ENCODE data around the gene ASTL.

DNA sequence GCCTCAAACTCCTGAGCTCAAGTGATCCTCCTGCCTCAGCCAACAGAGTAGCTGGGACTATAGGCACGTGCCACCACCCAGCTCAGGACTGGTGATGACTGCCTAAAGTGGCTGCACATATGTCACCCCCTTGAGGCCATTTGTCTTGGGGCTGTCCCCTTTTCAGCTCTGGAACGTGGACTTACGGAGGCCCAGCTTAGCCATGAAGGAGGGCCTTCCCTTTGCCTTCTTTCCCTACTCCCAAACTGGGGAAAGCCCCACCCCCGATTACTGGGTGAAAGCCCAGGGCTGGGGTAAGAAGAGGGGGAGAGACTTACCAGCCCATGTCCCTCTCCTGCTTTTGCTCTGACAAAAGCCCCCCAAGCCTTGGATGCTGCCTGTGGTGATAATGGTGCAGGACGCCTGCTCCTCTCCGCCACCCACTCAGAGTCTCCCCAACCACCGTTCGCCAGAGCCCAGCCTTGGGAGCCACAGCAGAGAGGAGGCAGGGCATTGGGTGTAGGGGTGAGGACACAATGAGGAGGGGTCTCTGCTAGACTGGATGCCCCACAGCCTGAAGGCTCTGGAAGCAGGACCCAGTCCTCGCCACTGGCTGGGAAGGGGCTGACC lies 9.4 kb upstream of the ASTL start:
- TF ChIP-seq, protein P1, sequence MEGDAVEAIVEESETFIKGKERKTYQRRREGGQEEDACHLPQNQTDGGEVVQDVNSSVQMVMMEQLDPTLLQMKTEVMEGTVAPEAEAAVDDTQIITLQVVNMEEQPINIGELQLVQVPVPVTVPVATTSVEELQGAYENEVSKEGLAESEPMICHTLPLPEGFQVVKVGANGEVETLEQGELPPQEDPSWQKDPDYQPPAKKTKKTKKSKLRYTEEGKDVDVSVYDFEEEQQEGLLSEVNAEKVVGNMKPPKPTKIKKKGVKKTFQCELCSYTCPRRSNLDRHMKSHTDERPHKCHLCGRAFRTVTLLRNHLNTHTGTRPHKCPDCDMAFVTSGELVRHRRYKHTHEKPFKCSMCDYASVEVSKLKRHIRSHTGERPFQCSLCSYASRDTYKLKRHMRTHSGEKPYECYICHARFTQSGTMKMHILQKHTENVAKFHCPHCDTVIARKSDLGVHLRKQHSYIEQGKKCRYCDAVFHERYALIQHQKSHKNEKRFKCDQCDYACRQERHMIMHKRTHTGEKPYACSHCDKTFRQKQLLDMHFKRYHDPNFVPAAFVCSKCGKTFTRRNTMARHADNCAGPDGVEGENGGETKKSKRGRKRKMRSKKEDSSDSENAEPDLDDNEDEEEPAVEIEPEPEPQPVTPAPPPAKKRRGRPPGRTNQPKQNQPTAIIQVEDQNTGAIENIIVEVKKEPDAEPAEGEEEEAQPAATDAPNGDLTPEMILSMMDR (conservative IDR thresholded peaks at IDR 0.05; ENCODE audit: low read depth, low read length): no peak
- TF ChIP-seq EZH2 (IDR thresholded peaks at IDR 0.05; ENCODE audit: low read length, unreplicated experiment): no peak
- no peak for TF ChIP-seq EZH2phosphoT487 (IDR thresholded peaks at IDR 0.05; ENCODE audit: borderline replicate concordance, low read length)

Measured in PC-3 (cell line).